NCI-H82 treated with DMSO at 0.1 percent for 48 hours (cell line): Measurements from ENCODE around the gene OR6C70.
"Not testable (repeated sequence)": the region's sequence is repeated elsewhere in the genome, so short reads cannot be mapped to it uniquely, and the experiment has no call there.

Experiments used
- DNase-seq: peaks from one replicate; lab custom pipeline; 2025; ENCODE audit not compliant: unreplicated experiment; lab: John Stamatoyannopoulos, UW

The OR6C70 gene

DNA sequence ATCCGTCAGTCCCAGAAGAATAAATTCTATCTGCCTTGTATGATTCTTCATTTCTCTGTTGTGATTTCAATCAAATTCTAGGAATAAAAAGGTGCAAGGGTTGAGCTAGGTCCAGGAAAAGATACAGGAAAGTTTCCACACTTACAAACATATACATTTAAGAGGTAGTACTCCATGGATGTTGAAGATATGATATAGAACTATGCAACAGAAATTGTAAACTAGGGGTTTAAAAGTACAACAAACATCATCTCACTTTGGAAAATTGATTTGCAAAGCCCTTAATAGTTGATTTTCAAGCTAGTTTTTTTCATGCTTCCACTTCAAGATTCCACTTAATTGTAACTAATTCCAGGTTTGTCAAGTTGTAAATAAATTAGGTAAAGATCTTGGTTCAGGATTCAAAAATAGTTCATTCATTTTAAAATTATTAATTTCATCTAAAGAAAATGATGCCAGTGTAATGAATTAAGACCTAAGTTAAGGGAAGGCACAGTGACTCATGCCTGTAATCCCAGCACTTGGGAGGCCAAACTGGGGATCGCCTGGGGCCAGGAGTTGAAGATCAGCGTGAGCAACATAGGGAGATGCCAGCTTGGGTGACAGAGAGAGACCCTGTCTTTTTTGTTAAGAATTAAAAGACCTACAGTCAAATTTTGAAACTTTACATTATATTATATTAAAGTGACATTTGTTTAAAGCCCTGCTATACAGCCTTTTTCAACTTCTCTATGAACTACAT is at the start of gene OR6C70:
Gene OR6C70, minus strand, starts transcription at position 51 of the 742 bp plus-strand sequence. Its CDS starts 0 bp downstream, at position 51.
- DNase-seq, result no peak

DNA sequence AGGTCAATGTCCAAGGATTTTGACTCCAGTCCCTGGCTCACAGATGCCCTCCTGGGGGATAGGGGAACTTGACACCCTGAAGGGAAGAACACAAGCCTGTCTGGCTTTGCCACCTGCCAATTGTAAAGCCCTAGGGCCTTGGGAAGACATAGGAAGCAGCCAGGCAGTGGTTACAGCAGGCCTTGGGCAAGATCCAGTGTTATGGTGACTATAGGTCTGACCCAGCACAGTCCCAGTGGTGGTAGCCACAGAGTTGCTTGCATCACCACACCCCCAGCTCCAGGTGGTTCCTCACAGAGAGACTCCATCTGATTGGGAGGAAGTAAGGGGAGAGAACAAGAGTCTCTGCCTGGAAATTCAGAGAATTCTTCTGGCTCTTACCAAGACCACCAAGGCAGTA is 46.5 kb upstream of the OR6C70 start:
- DNase-seq, result no peak

DNA sequence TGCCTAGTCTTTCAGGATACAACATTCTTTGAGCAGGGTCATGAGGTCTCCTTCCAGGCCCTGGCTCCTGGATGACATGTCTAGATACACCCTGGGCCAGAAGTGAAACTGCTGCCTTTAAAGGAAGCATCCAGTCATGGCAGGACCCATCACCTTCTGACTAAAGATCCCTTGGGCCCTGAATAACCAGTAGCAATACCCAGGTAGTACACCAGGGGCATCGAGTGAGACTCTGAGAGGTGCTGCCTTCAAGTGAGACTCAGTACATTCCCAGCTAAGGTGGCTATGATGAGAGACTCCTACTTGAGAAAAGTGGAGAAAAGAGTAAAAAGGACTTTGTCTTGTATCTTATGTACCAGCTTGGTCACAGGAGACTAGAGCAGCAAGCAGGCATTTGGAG is 45.8 kb upstream of the OR6C70 start:
- no peak for DNase-seq

DNA sequence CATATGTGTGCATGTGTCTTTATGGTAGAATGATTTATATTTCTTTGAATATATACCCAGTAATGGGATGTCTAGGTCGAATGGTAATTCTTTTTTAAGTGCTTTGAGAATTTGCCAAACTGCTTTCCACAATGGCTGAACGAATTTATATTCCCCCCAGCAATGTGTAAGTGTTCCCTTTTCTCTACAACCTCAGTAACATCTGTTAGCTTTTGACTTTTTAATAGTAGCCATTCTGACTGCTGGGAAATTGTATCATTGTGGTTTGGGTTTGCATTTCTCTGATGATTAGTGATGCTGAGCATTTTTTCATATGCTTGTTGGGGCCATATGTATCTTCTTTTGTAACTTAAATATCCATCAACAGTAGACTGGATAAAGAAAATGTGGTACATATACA is 31.7 kb upstream of the OR6C70 start:
- DNase-seq, result no peak

DNA sequence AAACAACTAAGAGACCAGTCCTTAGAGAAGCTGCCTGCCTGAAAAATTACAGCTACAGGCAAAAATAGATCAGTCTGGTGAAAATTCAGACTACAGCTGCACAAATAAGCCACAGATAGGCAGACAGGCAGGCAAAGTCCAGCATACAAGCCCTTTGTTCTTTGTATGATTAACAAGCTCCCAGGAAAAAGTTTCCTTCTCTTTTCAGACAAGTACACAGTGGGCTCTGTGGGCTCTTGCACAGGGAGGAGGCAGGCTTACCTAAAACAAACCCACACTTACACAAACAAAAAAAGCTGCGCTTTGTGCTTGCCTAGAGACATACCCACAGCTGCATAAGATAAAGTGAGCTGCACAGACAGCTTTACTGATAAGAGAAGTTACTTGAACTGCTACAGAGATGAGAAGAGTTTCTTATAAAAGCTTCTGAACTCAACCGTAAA is 29.9 kb upstream of the OR6C70 start:
- DNase-seq, result no peak

DNA sequence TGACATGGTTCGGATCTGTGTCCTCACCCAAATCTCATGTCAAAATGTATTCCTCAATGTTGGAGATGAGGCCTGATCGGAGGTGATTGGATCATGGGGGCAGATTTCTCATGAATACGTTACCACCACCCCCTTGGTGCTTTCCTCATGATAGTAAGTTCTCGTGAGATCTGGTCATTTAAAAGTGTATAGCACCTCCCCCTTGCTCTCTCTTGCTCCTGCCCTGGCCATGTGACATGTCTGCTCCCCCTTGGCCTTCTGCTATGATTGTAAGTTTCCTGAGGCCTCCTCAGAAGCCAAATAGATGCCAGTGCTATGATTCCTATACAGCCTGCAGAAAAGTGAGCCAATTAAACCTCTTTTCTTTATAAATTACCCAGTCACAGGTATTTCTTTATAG is 29.3 kb upstream of the OR6C70 start:
- no peak for DNase-seq

DNA sequence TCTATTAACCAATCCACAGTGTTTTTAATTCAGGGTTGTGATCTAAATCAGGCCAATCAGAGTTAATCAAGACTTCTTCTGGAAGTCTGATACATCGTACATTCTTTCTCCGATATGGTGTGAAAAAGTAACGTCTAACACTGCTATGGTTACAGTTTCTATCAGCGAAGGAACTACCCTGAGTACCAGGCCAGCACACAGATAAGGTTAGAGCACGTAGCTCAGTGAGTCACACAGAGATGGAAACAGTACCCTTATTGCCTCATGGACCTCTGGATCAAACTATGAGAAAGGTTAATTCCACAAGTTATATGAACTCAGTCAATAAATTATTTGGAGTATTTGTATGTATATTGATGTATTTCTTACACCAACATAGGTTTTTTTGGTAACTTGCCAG is 25.6 kb upstream of the OR6C70 start:
- DNase-seq, result no peak

DNA sequence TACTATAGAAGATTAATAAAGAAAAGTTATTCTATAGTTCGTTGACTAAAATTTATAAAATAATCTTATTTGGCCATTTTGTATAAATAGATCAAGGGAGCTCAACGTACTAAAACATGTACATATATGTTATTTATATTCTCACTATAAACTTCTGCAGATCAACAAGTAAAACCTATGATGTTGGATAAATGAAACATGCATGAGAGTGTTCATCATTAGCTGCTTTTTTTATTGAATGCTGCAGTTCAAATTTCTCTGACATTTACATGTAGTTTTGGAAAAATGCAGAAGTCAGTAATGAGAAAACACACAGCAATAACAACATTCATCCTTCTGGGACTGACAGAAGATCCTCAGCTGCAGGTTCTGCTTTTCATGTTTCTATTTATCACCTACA is 22.1 kb upstream of the OR6C70 start, which contains the start of gene OR6C68:
Gene OR6C68, plus strand, starts transcription at position 301 of the 400 bp plus-strand sequence. Its CDS starts 0 bp downstream, at position 301.
- no peak for DNase-seq

DNA sequence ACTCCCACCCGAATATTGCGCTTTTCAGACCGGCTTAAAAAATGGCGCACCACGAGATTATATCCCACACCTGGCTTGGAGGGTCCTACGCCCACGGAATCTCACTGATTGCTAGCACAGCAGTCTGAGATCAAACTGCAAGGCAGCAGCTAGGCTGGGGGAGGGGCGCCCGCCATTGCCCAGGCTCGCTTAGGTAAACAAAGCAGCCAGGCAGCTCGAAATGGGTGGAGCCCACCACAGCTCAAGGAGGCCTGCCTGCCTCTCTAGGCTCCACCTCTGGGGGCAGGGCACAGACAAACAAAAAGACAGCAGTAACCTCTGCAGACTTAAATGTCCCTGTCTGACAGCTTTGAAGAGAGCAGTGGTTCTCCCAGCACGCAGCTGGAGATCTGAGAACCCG is 14.3 kb upstream of the OR6C70 start:
- DNase-seq, result not testable (repeated sequence)

DNA sequence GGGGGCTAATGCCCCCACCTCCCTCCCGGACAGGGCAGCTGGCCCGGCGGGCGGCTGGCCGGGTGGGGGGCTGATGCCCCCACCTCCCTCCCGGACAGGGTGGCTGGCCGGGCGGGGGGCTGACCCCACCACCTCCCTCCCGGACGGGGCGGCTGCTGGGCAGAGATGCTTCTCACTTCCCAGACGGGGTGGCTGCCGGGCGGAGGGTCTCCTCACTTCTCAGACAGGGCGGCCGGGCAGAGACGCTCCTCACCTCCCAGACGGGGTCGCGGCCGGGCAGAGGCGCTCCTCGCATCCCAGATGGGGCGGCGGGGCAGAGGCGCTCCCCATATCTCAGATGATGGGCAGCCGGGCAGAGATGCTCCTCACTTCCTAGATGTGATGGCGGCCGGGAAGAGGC is 9.2 kb upstream of the OR6C70 start:
- not testable (repeated sequence) for DNase-seq

DNA sequence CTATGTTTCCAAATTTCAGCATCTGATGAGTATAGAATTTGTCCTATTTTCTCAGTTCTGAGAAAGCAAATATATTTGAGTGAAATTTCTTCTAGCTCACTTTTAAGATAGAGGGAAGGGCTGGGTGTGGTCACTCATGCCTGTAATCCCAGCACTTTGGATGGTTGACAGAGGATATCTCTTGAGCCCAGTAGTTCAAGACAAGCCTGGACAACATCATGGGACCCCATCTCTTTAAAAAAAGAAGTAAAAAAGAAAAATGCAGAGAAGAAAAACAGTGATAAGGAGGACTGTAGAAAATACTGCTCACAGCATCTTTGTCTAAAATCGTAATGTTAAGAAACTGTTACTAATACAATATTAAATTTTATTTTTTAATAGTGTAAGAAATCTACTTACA is 2.3 kb upstream of the OR6C70 start:
- no peak for DNase-seq

DNA sequence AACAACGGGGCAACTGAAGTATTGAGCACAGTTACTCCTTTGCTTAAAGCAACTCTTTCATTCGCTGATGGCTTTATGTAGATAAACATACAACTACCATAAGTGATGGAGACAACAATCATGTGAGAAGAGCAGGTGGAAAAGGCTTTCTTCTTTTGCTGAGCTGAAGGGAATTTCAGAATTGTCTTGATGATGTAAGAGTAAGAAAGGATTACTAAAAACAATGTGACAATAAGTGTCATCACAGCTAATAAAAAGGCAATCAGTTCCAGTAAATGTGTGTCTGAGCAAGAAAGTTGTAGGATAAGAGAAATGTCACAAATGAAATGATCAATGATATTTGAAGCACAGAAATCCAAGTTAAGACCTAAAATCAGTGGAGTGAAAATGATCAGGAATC is 647 bp downstream of the OR6C70 start:
- no peak for DNase-seq

DNA sequence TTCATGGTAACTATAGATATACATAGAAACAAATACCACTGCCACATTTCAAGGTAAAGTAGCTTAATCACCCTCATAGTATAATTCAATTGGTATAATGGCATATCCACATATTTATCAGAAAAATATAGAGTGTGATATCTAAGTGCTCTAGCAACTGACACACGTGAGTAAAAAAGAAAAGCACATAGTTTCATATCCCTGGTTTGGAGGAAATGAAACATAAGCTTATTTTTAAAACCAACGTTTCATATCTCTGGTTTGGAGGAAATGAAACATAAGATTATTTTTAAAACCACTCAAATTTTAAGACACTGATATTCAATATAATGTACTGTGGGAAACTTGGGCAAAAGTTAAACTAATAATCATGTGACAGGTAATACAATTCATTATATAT is 2.1 kb downstream of the OR6C70 start:
- no peak for DNase-seq

DNA sequence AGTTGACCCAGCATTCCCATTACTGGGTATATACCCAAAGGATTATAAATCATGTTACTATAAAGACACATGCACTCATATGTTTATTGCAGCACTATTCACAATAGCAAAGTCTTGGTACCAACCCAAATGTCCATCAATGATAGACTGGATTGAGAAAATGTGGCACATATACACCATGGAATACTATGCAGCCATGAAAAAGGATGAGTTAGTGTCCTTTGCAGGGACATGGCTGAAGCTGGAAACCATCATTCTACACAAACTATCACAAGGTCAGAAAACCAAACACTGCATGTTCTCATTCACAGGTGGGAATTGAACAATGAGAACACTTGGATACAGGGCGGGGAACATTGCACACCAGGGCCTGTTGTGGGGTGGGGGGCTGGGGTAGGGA is 5.0 kb downstream of the OR6C70 start:
- DNase-seq, result not testable (repeated sequence)

DNA sequence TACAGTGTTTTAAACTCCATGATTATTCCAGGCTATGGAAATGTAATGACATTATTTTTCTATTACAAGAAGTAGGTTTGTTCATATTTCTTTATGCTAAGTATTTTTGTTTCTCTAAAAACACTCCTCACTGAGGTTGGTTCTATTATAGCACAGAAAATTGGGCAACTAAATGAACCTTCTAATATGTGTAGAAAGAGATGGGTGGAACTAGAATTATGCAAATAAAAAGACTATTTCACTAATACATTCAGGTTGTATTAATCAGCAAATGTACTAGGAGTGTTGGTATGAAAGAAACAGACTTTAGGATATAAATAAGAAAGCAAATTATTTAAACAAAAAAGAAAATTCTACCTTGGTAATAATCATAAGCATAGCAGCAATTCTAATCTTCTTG is 21.1 kb downstream of the OR6C70 start:
- DNase-seq, result no peak

DNA sequence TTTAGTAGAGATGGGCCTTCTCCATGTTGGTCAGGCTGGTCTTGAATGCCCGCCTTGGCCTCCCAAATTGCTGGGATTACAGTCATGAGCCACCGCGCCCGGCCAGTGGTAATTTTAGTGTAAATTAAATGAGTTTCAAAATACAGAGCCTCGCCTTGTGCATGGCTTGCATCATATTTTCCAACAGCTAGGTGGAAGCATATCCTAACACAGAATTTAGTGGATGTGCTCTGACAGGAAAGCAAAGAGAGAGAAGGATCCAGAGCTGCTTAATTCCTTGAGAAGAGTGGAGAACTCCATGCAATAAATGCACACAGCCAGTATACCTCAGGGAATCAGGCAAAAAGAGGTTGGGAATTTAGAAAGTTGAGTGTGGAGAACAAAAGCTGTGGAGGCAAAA is 23.6 kb downstream of the OR6C70 start:
- no peak for DNase-seq

DNA sequence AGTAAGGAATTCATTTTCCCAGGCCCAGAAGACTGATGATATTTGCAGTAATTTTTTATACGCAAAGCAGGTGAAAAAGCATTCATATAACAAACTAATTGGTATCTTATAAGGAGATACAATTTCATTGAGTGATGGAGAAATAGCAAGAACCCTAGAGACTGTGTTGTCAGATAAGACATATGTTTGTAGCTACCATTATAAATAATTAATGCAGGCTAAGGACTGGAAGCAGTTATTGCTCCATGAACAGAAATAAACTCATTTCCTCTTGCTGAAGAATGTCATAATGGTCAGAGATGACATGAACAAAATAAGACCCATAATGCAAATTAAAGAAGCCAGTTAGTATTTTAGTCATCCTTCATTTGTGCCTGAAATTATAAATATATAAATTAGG is 24.6 kb downstream of the OR6C70 start:
- no peak for DNase-seq

DNA sequence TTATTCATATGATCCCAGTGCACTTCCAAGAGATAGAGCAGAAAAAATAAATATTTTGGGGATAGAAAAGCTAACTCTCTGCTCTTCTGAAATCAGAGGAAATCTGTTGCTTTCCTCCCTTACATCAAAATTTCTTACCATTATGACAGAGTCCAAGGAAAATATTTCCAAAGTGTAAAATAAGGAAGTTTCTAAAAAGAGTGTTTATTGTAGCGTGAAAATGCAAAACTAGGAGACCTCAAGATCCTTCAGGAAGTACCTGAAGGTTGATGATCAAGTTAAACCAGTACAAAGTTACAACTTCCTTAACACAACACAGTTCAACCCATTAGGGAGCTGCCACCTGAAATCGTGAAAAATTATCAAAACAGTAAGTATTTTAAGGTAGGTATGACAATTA is 26.2 kb downstream of the OR6C70 start, which contains the start of gene OR6C2:
Gene OR6C2, plus strand, starts transcription at position 301 of the 400 bp plus-strand sequence. CDS start 8,138 bp downstream, outside the sequence.
- no peak for DNase-seq

DNA sequence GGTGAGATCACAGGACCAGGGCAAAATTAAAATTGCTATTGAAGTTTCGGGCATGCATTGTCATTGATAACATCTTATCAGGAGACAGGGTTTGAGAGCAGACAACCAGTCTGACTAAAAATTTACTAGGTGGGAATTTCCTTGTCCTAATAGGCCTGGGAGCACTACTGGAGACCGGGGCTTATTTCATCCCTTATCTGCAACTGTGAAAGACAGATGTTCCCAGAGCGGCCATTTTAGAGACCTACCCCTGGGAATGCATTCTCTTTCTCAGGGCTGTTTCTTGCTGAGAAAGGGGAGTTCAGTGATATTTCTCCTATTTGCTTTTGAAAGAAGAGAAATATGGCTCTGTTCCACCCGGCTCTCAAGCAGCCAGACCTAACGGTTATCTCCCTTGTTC is 28.7 kb downstream of the OR6C70 start:
- not testable (repeated sequence) for DNase-seq

DNA sequence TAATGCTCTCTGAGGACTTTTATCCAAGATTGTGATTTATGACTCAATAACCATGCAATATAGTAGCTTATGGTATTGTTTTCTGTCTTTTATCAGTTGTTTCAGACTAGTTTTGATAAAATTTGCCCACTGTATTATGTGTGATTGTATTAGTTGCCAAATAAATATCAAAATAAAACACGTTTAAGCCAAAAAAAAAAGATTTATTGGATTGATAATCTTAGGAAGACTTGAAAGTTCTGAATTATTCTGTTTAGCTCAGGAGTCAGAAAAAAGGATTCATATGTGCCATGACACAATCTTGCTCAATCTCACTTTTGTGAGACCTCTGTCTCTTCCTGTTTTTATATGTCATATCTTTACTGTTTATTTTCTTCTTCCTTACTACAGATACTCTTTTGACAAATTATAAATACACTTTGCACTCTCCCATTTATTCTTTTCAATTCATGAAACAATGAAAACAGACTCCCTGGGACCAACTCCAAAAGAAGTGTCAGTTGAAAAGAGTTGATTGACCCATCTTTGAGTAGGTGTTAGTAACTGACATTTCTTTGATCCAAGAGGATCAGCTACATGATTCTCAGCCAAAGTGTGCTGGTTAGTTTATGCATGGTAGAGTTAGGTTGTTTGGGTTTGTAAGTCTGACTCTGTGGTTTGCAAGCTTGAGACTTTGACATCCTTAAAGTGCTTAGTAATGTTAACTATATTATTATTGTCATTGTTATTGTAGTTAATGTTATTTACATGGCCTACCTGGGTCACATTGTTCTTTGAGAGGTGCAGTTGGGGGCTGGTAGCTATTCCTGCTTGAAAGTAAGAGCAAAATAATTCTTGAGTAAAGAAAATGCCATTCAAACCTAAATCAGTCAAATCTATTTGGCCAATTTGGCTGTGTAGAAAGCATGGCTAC is 41.4 kb downstream of the OR6C70 start:
- DNase-seq, result no peak

DNA sequence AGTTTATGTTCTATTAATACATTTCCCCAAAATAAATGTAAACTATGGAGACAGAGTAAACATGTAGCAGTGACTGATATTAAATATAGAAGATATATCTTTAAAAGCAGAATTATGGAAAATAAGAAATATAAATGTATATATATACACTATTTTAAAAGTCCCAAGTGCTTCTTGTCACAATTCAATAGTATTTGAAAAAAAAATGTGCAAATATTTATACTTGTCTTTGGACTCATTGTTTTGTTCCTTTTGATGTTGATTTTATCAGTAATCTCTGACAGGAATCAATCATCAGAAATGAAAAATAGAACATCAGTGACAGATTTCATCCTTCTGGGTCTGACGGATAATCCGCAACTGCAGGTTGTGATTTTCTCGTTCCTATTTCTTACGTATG is 44.0 kb downstream of the OR6C70 start, which contains the start of gene OR6C76:
Gene OR6C76, plus strand, starts transcription at position 301 of the 400 bp plus-strand sequence. Its CDS starts 0 bp downstream, at position 301.
- DNase-seq, result no peak
